ENCODE measurements around the gene MRPL9.
"Not testable (repeated sequence)": the region's sequence is repeated elsewhere in the genome, so short reads cannot be mapped to it uniquely, and the experiment has no call there.

GRCh38 chr1:151768351-151769066 is 5.2 kb upstream of the MRPL9 start:
- not testable (repeated sequence) for TF ChIP-seq POLR2A, CTCF (IDR thresholded peaks at IDR 0.05)
